C4-2B (cell line): ENCODE results near the gene NAV2.

Source experiments
- H3K27ac ChIP-seq: fragments of 450-650 bp; 2 replicates; pipeline ENCODE4 v1.5.1; 2017
- CTCF ChIP-seq: fragments of 450-650 bp; conservative IDR thresholded peaks from 2 replicates; pipeline ENCODE4 v1.5.1; 2017; ENCODE audit warnings: mild to moderate bottlenecking
- ZFX ChIP-seq: fragments of 450-650 bp; IDR thresholded peaks from 2 replicates; pipeline ENCODE4 v1.6.1; 2017

Gene NAV2

GRCh38 chr11:19722702-19723101, 10.1 kb downstream of the NAV2 start:
- TF ChIP-seq ZFX, result no peak
- TF ChIP-seq CTCF, result no peak
- no peak overlapping the region for H3K27ac ChIP-seq

GRCh38 chr11:19723572-19724342, 11.1 kb downstream of the NAV2 start:
- H3K27ac ChIP-seq, result no peak overlapping the region
- TF ChIP-seq ZFX, result no peak
- no peak for TF ChIP-seq CTCF

- no peak overlapping the region for H3K27ac ChIP-seq
- TF ChIP-seq ZFX, result no peak
- TF ChIP-seq CTCF, result no peak
These were observed 12.1 kb downstream of the NAV2 start for GRCh38 chr11:19724765-19725164.

- no peak for TF ChIP-seq CTCF
- no peak for TF ChIP-seq ZFX
- H3K27ac ChIP-seq, result no peak overlapping the region
These were observed 12.9 kb downstream of the NAV2 start for GRCh38 chr11:19725379-19726079.

GRCh38 chr11:19727246-19727645, 14.6 kb downstream of the NAV2 start:
- H3K27ac ChIP-seq, result no peak overlapping the region
- no peak for TF ChIP-seq CTCF
- no peak for TF ChIP-seq ZFX

GRCh38 chr11:19728436-19728835, 15.8 kb downstream of the NAV2 start:
- no peak for TF ChIP-seq CTCF
- TF ChIP-seq ZFX, result no peak
- H3K27ac ChIP-seq, result no peak overlapping the region

- H3K27ac ChIP-seq, result no peak overlapping the region
These were observed 16.5 kb downstream of the NAV2 start for GRCh38 chr11:19729141-19729540.

More at GRCh38 chr11:19729141-19729540, 16.5 kb downstream of the NAV2 start:
- no peak for TF ChIP-seq ZFX
